Fibroblast of the aortic adventitia (primary cell): ENCODE measurements around the gene GSTM5. TPM values are rescaled to one million over a fixed set of nuclear protein-coding genes. Genes with fewer than 3 reads are reported as not detected.

ENCODE experiments used
- DNase-seq: peaks from one replicate; pipeline ENCODE4 v3.0.0-alpha.2; 2010; ENCODE audit warnings: low read depth
- H3K4me3 ChIP-seq: 2 replicates; pipeline ENCODE4 v1.5.1; 2011; ENCODE audit warnings: low read depth, mild to moderate bottlenecking, control low read depth, low read length, moderate library complexity
- CTCF ChIP-seq: IDR thresholded peaks from 2 replicates; pipeline ENCODE4 v1.5.1; 2011; ENCODE audit warnings: mild to moderate bottlenecking, low read length, control low read depth, inconsistent platforms; ENCODE audit not compliant: insufficient read depth
- total RNA-seq: library from RNA; depleted of rRNA; stranded (reverse); fragments of >200 nt; gene quantifications from 2 replicates; pipeline ENCODE4 v1.2.3, GENCODE V29; 2012; ENCODE audit warnings: low replicate concordance

Gene GSTM5
- total RNA-seq, 1 donor = 13.0 TPM

- no peak for TF ChIP-seq CTCF
- no peak overlapping the region for H3K4me3 ChIP-seq
- no peak for DNase-seq
These were observed 46.1 kb downstream of the GSTM5 start for GRCh38 chr1:109757936-109758786.

DNA sequence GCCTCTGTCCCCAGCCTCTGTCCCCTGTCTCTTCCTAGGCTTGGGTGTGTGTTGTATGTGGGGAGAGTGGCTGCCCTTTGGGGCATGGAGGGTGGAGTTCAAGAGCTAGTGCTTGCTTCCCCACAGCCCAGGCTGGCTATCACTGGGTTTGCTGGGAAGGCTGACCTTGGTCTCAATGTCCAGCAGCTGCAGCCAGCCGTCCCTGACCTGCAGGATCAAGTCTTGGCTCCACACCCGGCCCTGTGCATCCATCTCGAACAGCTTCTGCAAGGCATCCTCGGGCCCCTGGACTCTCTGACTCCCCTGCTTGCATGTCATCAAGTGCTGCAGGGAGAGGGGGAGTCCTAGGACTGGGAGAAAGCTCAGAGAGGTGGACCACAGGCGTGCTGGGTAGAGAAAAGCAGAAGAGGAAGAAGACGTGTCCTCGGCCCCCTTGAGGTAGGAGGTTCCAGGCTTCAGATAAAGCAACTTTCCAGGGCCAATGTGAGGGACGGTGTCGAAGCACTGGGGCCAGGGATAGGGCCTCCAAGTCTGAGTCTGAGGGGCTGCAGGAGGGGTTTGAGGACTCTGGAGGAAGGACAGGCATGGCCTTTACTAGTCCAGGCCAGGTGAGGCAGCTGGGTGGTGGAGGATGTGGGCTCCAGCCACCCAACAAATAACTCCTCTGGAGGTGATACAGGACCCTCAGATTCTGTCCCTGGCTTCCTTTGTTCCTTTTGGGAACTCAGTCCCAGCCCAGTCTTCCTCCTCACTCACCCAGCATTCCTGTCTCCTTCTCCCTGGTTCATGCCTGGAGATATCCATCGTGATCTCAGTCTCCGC lies 47.7 kb downstream of the GSTM5 start:
- no peak for DNase-seq
- no peak overlapping the region for H3K4me3 ChIP-seq
- TF ChIP-seq CTCF = no peak

GRCh38 chr1:109760581-109761226 lies 48.7 kb downstream of the GSTM5 start:
- DNase-seq = no peak
- TF ChIP-seq CTCF = no peak
- H3K4me3 ChIP-seq = no peak overlapping the region

DNA sequence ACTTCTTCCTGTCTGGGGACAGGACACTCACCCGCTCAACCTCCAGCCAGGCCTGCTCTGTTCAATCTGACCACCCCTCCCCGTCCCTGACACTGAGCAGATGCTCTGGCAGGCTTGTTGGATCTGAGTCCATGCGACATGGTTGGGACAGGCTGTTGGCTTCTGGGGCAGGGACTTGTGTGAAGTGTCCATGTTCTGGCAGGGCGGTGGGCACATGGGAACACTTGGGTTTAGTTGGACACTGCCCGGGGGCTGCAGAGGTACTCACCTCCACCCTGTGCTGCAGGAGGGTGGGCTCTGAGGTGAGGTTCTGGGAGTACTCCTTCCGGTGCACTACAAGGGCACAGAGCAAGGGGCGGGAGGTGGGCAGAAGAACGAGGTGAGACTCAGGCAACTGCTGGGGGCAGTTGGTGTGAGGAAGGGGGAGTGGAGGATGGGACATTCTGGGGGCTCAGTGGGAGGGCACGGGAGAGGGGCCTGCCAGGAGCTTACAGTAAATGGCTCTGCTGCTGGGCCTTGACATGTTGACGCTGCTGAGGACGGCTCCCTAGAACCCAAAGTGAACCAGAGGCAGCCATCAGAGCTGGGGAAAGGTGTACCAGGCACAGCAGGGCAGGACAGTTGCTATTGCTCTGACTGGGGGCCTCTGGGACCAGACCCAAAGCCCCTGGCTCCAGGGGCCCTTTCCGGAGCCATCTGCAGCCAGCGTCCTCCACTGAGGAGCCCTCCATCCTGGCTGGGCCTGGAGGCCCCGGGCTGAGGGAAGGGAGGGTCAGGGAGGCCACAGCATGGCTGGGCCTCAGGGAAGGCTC lies 49.4 kb downstream of the GSTM5 start:
- H3K4me3 ChIP-seq = no peak overlapping the region
- no peak for TF ChIP-seq CTCF
- DNase-seq = no peak

DNA sequence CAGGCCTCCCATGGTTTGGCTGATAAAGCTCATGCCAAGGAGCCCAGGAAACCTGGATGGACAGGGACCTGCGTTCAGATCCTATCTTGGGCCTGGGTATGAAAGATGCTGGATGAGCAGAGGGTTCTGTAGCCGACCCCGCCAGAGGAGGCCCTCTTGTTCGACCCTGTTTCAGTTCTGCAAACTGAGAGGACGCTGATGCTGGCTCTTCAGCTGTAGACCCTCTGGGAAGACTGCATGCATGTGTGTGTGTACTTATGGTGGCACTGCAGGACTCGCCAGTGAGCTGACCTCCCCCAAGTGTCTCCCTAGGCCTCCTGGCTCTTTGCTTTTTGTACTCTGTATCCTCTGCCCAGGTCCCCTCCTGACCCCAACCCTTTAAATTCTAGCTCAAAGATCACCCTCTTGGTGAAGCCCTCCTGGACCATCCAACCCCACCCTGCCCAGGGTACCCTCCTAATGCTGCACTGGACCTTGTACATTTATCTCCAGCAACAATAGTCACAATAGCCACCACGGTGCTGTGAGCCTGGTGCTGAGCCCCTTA lies 50.1 kb downstream of the GSTM5 start:
- no peak overlapping the region for H3K4me3 ChIP-seq
- no peak for TF ChIP-seq CTCF
- DNase-seq = no peak
